Uterus (tissue), 2 donors: Measurements from ENCODE around the gene PLAGL1.

ENCODE experiments used
- POLR2A ChIP-seq, 2 donors: fragments of 450-650 bp; IDR thresholded peaks; one replicate each; pipeline ENCODE4 v1.6.1; 2016; ENCODE audit warnings: antibody characterized with exemption in 2 of 2, mild to moderate bottlenecking in 1 of 2, moderate library complexity in 1 of 2
- TF ChIP-seq, protein P1 (sequence below), 4 experiments: fragments of 200-600 bp in 2 of 4; fragments of 450-650 bp in 2 of 4; sonication (generic) in 2 of 4; IDR thresholded peaks; one replicate each; pipeline ENCODE4 v1.5.1; 2016 to 2019; ENCODE audit warnings: antibody characterized with exemption in 4 of 4, mild to moderate bottlenecking in 2 of 4, moderate library complexity in 1 of 4

DNA sequence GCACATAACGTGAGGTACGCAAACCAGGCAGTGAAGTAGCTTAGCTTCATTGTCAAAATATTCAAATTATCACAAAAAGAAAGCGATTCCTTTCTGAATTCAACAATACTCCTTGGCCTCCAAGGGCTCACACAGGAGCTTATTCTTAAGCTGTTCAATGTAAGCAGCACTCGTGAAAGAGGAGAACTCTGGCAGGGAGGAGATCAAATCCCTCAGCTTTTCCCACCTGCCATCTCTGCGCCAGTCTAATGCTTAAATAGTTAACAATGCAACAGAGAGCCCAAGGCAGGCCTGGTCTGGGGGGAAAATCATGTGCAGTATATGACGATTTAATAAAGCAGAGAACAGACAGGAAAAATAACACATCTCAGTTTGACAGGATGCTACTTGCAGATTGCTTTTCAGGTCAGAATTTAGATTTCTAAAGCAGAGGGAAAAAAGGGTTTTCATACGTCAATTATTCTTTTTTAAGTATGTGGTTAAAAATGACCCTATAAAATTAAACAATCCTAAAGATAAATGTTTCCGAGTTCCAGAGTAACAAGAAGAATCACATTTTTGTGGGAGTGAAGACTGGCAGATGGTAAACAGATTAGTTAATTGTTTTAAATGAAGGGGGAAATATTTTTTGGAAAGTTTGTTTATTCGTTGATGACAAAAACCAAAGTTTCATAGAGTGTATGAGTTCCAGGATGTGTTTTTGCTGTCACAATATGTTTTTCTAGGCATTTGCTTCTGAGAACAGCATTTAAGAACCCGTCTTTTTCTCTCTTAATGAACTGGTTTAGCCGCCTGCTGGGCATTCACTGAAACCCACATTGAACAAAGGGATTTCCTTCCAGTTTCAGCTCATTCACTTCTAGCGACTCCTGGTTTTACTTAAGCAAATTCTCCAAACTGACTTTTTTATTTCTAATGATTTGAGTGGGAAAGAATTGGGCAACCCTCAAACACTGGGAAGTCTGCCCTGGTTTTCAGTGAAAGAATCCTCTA is 45.9 kb downstream of the PLAGL1 start:
- no peak for TF ChIP-seq POLR2A (IDR thresholded peaks at IDR 0.05)
- TF ChIP-seq, protein P1, sequence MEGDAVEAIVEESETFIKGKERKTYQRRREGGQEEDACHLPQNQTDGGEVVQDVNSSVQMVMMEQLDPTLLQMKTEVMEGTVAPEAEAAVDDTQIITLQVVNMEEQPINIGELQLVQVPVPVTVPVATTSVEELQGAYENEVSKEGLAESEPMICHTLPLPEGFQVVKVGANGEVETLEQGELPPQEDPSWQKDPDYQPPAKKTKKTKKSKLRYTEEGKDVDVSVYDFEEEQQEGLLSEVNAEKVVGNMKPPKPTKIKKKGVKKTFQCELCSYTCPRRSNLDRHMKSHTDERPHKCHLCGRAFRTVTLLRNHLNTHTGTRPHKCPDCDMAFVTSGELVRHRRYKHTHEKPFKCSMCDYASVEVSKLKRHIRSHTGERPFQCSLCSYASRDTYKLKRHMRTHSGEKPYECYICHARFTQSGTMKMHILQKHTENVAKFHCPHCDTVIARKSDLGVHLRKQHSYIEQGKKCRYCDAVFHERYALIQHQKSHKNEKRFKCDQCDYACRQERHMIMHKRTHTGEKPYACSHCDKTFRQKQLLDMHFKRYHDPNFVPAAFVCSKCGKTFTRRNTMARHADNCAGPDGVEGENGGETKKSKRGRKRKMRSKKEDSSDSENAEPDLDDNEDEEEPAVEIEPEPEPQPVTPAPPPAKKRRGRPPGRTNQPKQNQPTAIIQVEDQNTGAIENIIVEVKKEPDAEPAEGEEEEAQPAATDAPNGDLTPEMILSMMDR (IDR thresholded peaks at IDR 0.05), result peak; percentile 21 to 49 (median 41)
